ENCODE data around the gene FAAP100.
"Not testable (repeated sequence)": the region's sequence is repeated elsewhere in the genome, so short reads cannot be mapped to it uniquely, and the experiment has no call there.

FAAP100 gene

GRCh38 chr17:81590121-81590520 lies 38.0 kb upstream of the FAAP100 start:
- no peak for TF ChIP-seq CTCF (conservative IDR thresholded peaks at IDR 0.05; ENCODE audit: low read depth, low read length)
- no peak for DNase-seq (ENCODE audit: low read depth)
- no peak overlapping the region for H3K4me3 ChIP-seq (ENCODE audit: low read length)

- no peak overlapping the region for H3K4me3 ChIP-seq (ENCODE audit: low read length)
- no peak for DNase-seq (ENCODE audit: low read depth)
- no peak for TF ChIP-seq CTCF (conservative IDR thresholded peaks at IDR 0.05; ENCODE audit: low read depth, low read length)
Observed at GRCh38 chr17:81589612-81590011, 37.5 kb upstream of the FAAP100 start.

GRCh38 chr17:81586096-81586495 lies 33.9 kb upstream of the FAAP100 start:
- no peak for TF ChIP-seq CTCF (conservative IDR thresholded peaks at IDR 0.05; ENCODE audit: low read depth, low read length)
- DNase-seq (ENCODE audit: low read depth), result no peak
- H3K4me3 ChIP-seq (ENCODE audit: low read length), result no peak overlapping the region

GRCh38 chr17:81584771-81585170 lies 32.6 kb upstream of the FAAP100 start:
- DNase-seq (ENCODE audit: low read depth), result not testable (repeated sequence)

GRCh38 chr17:81583589-81584342 lies 31.6 kb upstream of the FAAP100 start:
- no peak for DNase-seq (ENCODE audit: low read depth)
- no peak overlapping the region for H3K4me3 ChIP-seq (ENCODE audit: low read length)
- no peak for TF ChIP-seq CTCF (conservative IDR thresholded peaks at IDR 0.05; ENCODE audit: low read depth, low read length)

More at GRCh38 chr17:81584771-81585170, 32.6 kb upstream of the FAAP100 start:
- not testable (repeated sequence) for H3K4me3 ChIP-seq (ENCODE audit: low read length)

GRCh38 chr17:81582749-81583148 lies 30.6 kb upstream of the FAAP100 start:
- no peak for TF ChIP-seq CTCF (conservative IDR thresholded peaks at IDR 0.05; ENCODE audit: low read depth, low read length)
- DNase-seq (ENCODE audit: low read depth), result no peak

GRCh38 chr17:81582341-81582740 lies 30.2 kb upstream of the FAAP100 start:
- H3K4me3 ChIP-seq (ENCODE audit: low read length), result no peak overlapping the region
- no peak for DNase-seq (ENCODE audit: low read depth)
- TF ChIP-seq CTCF (conservative IDR thresholded peaks at IDR 0.05; ENCODE audit: low read depth, low read length), result no peak

More at GRCh38 chr17:81582749-81583148, 30.6 kb upstream of the FAAP100 start:
- H3K4me3 ChIP-seq (ENCODE audit: low read length), result no peak overlapping the region

Measured in retinal pigment epithelial cell (primary cell).